ENCODE data around the gene PWWP2B. TPM values are rescaled to one million over a fixed set of nuclear protein-coding genes. Genes with fewer than 3 reads are reported as not detected.
"Not testable (repeated sequence)": the region's sequence is repeated elsewhere in the genome, so short reads cannot be mapped to it uniquely, and the experiment has no call there.

PWWP2B gene
- total RNA-seq, 2 experiments from 2014 or later, result 5.5 to 6.3 TPM

DNA sequence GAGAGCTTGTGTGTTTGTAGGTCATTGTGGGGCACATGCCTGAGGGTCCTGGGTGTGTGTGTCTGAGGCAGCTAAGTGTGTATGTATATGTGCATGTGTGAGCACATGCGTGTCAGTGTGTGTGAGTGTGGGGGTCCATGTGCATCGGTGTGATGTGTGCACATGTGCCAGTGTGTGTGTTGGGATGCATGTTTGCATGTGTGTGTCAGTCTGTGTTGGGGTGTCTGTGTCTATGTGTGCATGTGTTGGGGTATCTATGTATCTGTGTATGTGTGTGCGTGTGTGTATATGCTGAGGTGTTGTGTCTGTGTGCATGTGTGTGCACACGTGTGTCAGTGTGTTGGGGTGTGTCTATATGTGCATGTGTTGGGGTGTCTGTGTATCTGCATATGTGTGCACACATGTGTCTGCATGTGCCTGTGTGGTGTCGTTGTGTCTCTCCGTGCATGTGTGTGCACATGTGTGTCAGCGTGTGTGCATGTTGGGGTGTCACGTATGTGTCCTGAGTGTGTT lies 33.3 kb downstream of the PWWP2B start:
- CTCF ChIA-PET, result no interaction called here
- POLR2A ChIA-PET, result no interaction called here
- Mint-ChIP-seq H3K4me1 (peaks cover 4% of the 10 kb centered on the region), H3K9me3 (peaks cover 4% of the 10 kb centered on the region), H3K27ac (no peak overlapping the region), H3K27me3 (no peaks in the 10 kb centered on the region), H3K36me3 (ENCODE audit: low read depth) (no peaks in the 10 kb centered on the region), H3K4me3 (no peak overlapping the region)
- no peak for DNase-seq

DNA sequence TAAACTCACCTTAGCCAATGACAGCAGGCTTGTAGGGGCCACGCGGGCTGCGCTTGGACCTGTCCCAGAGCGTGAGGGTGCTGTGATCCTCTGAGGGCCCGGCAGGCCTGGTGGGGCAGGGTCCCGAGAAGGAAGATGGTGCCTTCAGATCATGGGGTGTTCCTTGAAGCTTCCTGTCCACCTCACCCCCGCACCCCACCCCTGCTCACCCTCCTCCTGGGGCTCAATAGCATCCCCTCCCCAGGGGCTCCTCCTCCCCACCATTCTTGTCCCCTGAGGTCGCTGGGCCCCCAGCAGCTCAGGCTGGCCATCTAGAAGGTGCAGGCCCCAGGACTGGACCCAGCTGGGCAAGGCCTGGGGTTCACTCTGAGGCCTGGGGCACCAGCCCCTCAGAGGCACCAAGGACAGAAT lies 33.9 kb downstream of the PWWP2B start:
- Mint-ChIP-seq H3K9me3 (no peaks in the 10 kb centered on the region), H3K4me3 (no peak overlapping the region), H3K27me3 (no peaks in the 10 kb centered on the region), H3K4me1 (peaks cover 4% of the 10 kb centered on the region), H3K27ac (no peak overlapping the region), H3K36me3 (ENCODE audit: low read depth) (no peaks in the 10 kb centered on the region)
- no peak for DNase-seq
- ChIA-PET CTCF (no interaction called here), POLR2A (no interaction called here)

DNA sequence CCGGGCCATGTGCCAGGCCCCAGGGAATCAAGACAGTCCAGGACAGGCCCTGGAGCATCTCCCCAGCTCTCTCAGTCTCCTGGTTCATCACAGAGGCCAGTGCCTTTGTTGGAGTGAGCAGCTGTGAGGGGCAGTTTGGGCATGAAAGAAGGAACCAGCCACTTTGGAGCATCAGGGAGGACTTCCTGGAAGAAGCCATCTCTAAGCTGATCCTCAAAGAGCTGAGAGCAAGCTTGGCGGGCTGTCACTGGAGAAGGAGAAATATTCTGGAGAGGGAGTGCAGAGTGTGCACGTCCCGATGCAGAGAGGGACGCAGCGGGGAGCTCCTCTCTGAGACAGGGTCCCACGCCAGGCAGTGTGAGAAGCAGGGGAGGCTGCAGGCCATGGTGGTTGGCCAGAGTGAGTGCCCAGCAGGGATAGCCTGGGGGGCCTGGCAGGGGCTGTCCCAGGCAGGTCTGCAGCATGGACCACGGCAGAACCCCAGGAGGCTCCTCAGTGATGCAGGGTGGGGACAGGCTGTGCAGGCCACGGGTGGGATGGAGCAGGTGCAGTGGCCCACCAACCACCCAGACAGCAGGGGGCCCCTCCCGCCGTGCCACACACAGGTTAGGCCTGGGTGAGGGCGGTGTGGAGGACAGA lies 34.7 kb downstream of the PWWP2B start:
- Mint-ChIP-seq H3K36me3 (ENCODE audit: low read depth) (no peaks in the 10 kb centered on the region), H3K4me3 (no peak overlapping the region), H3K27ac (no peak overlapping the region), H3K4me1 (peaks cover 4% of the 10 kb centered on the region), H3K27me3 (no peaks in the 10 kb centered on the region), H3K9me3 (no peaks in the 10 kb centered on the region)
- CTCF ChIA-PET, result no interaction called here
- DNase-seq, result no peak
- POLR2A ChIA-PET, result no interaction called here

DNA sequence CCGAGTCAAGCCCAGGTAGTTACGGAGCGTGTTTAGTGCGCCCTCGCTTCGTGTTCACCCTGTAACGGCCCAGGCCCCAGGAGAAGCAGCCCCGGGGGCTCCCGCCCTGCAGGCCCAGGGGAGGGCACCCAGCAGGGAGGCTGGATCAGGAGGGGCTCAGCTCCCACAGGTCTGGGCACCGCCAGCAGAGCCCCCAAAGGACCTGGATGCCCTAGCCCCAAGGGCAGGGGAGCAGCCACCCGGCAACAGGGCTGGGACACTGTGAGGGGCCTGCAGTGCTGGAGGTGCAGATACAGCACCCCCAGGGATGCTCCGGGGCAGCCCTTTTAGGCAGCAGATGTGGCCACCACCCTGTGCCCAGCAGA lies 35.2 kb downstream of the PWWP2B start:
- ChIA-PET POLR2A (no interaction called here), CTCF (no interaction called here)
- H3K27me3 Mint-ChIP-seq, result no peaks in the 10 kb centered on the region
- no peak overlapping the region for H3K4me3 Mint-ChIP-seq
- H3K36me3 Mint-ChIP-seq (ENCODE audit: low read depth), result no peaks in the 10 kb centered on the region
- DNase-seq, result no peak
- H3K4me1 Mint-ChIP-seq, result peaks cover 4% of the 10 kb centered on the region
- H3K27ac Mint-ChIP-seq, result no peak overlapping the region
- no peaks in the 10 kb centered on the region for H3K9me3 Mint-ChIP-seq

DNA sequence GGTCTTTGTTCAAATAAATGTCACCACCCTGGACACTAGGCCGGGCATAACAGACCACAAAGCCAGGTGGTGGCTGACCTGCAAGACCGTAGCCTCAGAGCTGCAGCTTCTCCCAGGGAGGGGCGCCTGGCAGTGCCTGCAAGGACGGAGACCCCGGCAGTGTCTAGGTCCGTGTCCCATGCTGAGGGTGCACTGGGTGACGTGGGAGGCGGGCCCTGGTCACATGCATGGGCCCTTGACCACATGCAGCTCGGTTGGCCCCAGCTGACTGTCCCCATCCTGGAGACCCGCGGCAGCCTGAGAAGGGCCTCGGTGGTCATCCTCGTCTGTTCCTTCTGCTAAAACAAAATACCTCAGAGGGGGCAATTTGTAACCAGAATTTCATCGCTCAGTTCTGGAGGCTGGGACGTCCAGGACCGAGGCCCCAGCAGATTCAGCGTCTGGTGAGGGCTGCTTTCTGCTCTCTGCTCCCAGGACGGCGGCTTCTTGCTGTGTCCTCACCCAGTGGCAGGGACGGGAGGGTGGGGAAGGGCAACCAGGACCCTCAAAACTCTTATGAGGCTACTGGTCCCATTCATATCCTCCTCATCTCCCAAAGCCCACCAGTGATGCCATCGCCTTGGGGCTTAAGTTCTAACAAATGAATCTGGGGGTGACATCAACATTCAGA lies 36.8 kb downstream of the PWWP2B start:
- H3K36me3 Mint-ChIP-seq (ENCODE audit: low read depth), result no peaks in the 10 kb centered on the region
- CTCF ChIA-PET, result interaction anchor here (1.2 to 2.2 kb wide), 2 partner anchors 10 to 13 kb away, joined by 3 to 7 read pairs; no protein-coding TSS in a partner anchor
- no peak for DNase-seq
- H3K27me3 Mint-ChIP-seq, result no peaks in the 10 kb centered on the region
- no peak overlapping the region for H3K27ac Mint-ChIP-seq
- POLR2A ChIA-PET, result interaction anchor here (2.0 kb wide), 1 partner anchor 13 kb away, joined by 12 read pairs; no protein-coding TSS in a partner anchor
- no peak overlapping the region for H3K4me3 Mint-ChIP-seq
- no peaks in the 10 kb centered on the region for H3K9me3 Mint-ChIP-seq
- H3K4me1 Mint-ChIP-seq, result peaks cover 4% of the 10 kb centered on the region

DNA sequence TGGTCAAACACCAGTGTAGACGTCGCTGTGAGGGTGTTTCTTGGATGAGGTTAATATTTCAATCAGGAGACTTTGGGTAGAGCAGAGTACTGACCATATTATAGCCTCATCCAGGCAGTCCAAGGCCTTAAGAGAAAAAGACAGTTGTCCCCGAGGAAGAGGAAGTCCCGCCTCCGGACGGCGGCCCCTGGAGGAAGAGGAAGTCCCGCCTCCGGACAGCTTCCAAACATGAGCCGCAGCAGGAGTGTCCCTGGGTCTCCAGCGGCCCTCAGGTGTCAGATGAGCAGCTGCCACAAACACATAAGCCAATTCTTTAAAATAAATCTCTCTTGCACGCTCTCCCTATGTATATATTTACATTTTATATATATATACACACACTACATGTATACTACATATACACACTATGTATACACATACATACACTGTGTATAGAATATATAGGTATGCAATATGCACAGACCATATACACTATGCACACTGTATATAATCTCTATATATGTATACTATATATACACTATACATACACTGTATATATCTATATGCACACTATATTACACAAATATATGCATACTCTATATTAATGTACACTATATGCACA lies 37.5 kb downstream of the PWWP2B start:
- POLR2A ChIA-PET, result interaction anchor here (2.0 kb wide), 1 partner anchor 13 kb away, joined by 12 read pairs; no protein-coding TSS in a partner anchor
- CTCF ChIA-PET, result interaction anchor here (1.2 to 2.2 kb wide), 2 partner anchors 9 to 13 kb away, joined by 3 to 7 read pairs; no protein-coding TSS in a partner anchor
- Mint-ChIP-seq H3K9me3 (no peaks in the 10 kb centered on the region), H3K36me3 (ENCODE audit: low read depth) (no peaks in the 10 kb centered on the region), H3K4me3 (no peak overlapping the region), H3K27ac (peak overlapping the region; percentile 31), H3K4me1 (peaks cover 4% of the 10 kb centered on the region), H3K27me3 (no peaks in the 10 kb centered on the region)
- peak; percentile 66 for DNase-seq

DNA sequence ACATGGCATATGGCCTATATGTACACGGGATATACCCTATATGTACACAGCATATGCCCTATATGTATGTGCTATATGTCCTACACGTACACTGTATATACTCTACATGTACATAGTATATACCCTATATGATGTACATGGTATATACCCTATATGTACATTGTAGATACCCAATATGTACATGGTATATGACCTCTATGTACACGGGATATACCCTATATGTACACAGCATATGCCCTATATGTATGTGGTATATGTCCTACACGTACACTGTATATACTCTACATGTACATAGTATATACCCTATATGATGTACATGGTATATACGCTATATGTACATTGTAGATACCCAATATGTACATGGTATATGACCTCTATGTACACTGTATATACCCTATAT lies 38.3 kb downstream of the PWWP2B start:
- H3K9me3 Mint-ChIP-seq; H3K27me3 Mint-ChIP-seq; DNase-seq; H3K4me3 Mint-ChIP-seq; H3K27ac Mint-ChIP-seq; POLR2A ChIA-PET; H3K4me1 Mint-ChIP-seq; H3K36me3 Mint-ChIP-seq (ENCODE audit: low read depth); CTCF ChIA-PET: not testable (repeated sequence)

DNA sequence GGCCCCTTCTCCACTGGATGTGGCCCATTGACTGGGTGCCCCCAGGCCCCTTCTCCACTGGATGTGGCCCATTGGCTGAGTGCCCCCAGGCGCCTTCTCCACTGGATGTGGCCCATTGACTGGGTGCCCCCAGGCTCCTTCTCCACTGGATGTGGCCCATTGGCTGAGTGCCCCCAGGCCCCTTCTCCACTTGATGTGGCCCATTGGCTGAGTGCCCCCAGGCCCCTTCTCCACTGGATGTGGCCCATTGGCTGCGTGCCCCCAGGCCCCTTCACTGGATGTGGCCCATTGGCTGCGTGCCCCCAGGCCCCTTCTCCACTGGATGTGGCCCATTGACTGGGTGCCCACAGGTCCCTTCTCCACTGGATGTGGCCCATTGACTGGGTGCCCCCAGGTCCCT lies 39.1 kb downstream of the PWWP2B start:
- H3K4me1 Mint-ChIP-seq; H3K27me3 Mint-ChIP-seq; H3K27ac Mint-ChIP-seq; H3K4me3 Mint-ChIP-seq; H3K36me3 Mint-ChIP-seq (ENCODE audit: low read depth); CTCF ChIA-PET; DNase-seq; POLR2A ChIA-PET; H3K9me3 Mint-ChIP-seq: not testable (repeated sequence)

DNA sequence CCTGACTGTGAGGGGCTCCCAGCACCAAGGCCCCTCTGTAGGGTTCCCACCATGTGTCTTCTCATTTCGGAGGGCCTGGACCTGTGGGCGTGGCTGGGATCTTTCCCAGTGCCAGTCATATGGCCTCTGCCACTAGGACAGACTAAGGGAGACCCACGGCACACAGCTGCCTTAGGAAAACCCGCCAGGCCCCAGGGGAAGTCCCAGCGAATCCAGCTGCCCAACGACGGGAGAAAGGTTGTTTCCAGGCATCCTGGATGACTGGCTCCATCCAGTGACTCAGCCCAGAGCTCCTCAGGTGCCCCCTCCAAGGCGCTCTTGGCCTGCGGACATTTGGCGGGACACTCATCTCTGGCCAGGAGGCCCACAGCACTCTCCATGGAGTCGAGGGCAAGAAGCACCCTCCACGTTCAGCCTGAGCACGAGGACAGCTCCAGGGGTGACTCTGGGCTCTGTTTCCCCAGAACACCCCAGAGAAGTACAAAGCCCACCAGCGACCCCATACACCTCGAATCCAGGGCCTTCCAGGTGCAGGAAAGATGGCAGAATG lies 39.9 kb downstream of the PWWP2B start:
- Mint-ChIP-seq H3K9me3 (peaks cover 2% of the 10 kb centered on the region), H3K27me3 (no peaks in the 10 kb centered on the region), H3K36me3 (ENCODE audit: low read depth) (no peaks in the 10 kb centered on the region), H3K4me1 (peaks cover 5% of the 10 kb centered on the region), H3K27ac (no peak overlapping the region), H3K4me3 (no peak overlapping the region)
- no peak for DNase-seq
- POLR2A ChIA-PET, result no interaction called here
- CTCF ChIA-PET, result no interaction called here

DNA sequence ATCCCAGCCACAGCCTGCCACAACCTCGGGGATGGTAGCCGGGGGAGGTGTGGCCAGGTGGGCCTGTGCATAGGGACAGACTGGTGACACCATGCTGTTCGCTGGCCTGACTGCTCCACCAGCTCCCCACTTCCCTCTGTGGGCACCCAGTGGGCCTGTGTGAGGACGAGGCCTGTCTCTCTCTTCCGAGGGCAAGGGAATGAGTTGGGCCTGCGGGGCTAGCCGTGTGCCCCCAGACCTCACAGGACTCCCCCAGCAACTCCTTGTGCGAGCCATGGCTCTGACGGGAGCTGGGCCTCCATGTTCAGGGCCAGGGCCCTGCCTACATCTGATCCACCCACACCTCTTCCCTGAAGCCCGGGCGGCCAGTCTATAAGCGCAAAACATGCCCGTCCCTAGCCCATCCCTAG lies 40.5 kb downstream of the PWWP2B start:
- no peak overlapping the region for H3K27ac Mint-ChIP-seq
- POLR2A ChIA-PET, result no interaction called here
- CTCF ChIA-PET, result no interaction called here

DNA sequence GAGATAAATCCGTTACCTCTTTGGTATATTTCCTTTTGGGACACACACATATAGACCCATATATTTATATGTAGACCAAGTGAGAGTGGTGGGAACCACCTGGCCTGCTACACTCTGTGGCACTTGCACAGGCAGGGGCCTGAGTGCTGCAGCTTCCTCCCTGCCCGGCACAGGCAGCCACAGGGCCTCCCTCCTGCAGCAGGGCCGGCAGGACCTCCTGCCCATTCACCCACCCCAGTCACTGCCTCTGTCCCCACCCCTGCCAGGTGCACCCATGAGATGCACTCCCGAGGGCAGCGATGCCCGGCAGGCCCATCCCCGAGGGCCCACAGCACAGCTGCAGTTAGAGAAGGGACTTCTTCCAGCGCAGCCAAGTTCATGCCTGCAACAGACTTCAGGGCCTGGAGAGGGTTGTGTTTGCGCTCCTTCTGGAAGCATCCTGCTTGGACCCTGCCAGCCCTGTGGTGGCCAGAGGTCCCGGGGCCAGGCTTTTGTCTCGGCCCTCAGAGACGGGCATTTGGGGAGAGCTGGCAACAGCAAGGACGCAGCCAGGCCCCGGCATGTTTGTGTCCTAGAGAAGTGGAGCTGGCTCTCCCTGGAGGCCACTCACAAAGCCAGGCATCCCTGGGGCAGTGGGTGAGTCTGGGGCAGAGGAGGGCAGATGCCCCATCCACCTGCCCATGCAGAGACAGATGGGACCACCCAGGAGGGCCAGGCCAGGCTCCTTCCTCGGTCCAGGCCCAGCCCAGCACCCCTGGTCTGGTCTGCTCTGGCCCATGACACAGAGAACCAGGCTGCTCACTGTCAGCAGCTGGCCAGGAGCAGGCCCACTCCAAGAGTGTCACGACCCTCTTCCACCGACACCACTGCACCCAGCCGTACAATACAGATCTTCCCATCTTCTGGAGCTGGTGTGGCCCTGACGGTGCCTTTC lies 41.4 kb downstream of the PWWP2B start:
- CTCF ChIA-PET, result no interaction called here
- no peak for DNase-seq
- Mint-ChIP-seq H3K4me3 (no peak overlapping the region), H3K4me1 (peaks cover 8% of the 10 kb centered on the region), H3K9me3 (peaks cover 4% of the 10 kb centered on the region), H3K27me3 (no peaks in the 10 kb centered on the region), H3K27ac (no peak overlapping the region), H3K36me3 (ENCODE audit: low read depth) (no peaks in the 10 kb centered on the region)
- POLR2A ChIA-PET, result no interaction called here

More for the DNA sequence above, 40.5 kb downstream of the PWWP2B start:
- no peak for DNase-seq
- Mint-ChIP-seq H3K9me3 (peaks cover 4% of the 10 kb centered on the region), H3K27me3 (no peaks in the 10 kb centered on the region), H3K36me3 (ENCODE audit: low read depth) (no peaks in the 10 kb centered on the region), H3K4me1 (peaks cover 8% of the 10 kb centered on the region), H3K4me3 (no peak overlapping the region)

DNA sequence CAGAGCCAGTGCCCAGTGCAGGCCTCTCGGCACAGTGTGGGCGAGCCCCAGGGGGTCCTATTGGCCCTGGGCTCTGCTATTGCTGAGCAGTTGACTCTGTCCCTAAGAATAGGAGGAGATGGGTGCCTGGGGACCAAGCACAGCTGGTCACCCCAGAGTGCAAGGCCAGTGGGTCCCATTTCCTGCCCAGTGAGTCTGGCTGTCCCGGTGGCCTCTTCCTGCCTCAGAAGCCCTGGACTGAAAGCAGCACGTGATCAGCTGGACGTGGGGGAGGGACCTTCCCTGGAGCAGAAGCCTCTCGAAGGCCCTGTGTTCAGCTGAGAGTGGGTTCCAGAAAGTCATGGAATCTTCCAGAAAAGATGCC lies 42.0 kb downstream of the PWWP2B start:
- Mint-ChIP-seq H3K36me3 (ENCODE audit: low read depth) (no peaks in the 10 kb centered on the region), H3K27ac (no peak overlapping the region), H3K27me3 (no peaks in the 10 kb centered on the region), H3K4me3 (no peak overlapping the region), H3K9me3 (peaks cover 4% of the 10 kb centered on the region), H3K4me1 (peaks cover 10% of the 10 kb centered on the region)
- DNase-seq, result no peak
- POLR2A ChIA-PET, result no interaction called here
- CTCF ChIA-PET, result no interaction called here

Measured in activated CD4-positive, alpha-beta memory T cell treated with anti-CD3 and anti-CD28 coated beads, Interleukin-2, amount 10 ng/mL, durations not matched to agents 7 days and 5 days (primary cell).